NCI-H2171 (cell line): ENCODE results near the gene CDC42BPB.

ENCODE experiments used
- DNase-seq: peaks from one replicate; lab custom pipeline; 2025; lab: John Stamatoyannopoulos, UW

Gene CDC42BPB

GRCh38 chr14:102965971-102966655 is 91.2 kb downstream of the CDC42BPB start:
- no peak for DNase-seq

- DNase-seq, result no peak
These were observed 92.1 kb downstream of the CDC42BPB start for GRCh38 chr14:102965282-102965681.

GRCh38 chr14:102964152-102964730 is 93.1 kb downstream of the CDC42BPB start:
- no peak for DNase-seq

- DNase-seq, result no peak
These were observed 95.2 kb downstream of the CDC42BPB start for GRCh38 chr14:102962111-102962627.

- no peak for DNase-seq
These were observed 98.9 kb downstream of the CDC42BPB start for GRCh38 chr14:102958461-102958860.

GRCh38 chr14:102957222-102957621 is 100.1 kb downstream of the CDC42BPB start:
- DNase-seq, result no peak

GRCh38 chr14:102955636-102956408 is 101.5 kb downstream of the CDC42BPB start:
- DNase-seq, result no peak

GRCh38 chr14:102954081-102954789 is 103.1 kb downstream of the CDC42BPB start:
- no peak for DNase-seq

GRCh38 chr14:102953100-102953499 is 104.2 kb downstream of the CDC42BPB start:
- DNase-seq, result no peak

- no peak for DNase-seq
These were observed 105.1 kb downstream of the CDC42BPB start for GRCh38 chr14:102952276-102952675.

- no peak for DNase-seq
These were observed 105.5 kb downstream of the CDC42BPB start for GRCh38 chr14:102951799-102952198.

GRCh38 chr14:102951034-102951433 is 106.3 kb downstream of the CDC42BPB start:
- DNase-seq, result no peak

- no peak for DNase-seq
These were observed 107.4 kb downstream of the CDC42BPB start for GRCh38 chr14:102949801-102950451.

GRCh38 chr14:102949062-102949800 is 108.1 kb downstream of the CDC42BPB start:
- DNase-seq, result no peak

- DNase-seq, result no peak
These were observed 108.7 kb downstream of the CDC42BPB start for GRCh38 chr14:102948698-102949061.

- no peak for DNase-seq
These were observed 109.8 kb downstream of the CDC42BPB start for GRCh38 chr14:102947321-102948103.

- no peak for DNase-seq
These were observed 111.8 kb downstream of the CDC42BPB start for GRCh38 chr14:102945346-102946130.

GRCh38 chr14:102944448-102945330 is 112.7 kb downstream of the CDC42BPB start:
- DNase-seq, result no peak
